GM21619 (cell line): ENCODE data around the gene ATP2A1.

Experiments
- ATAC-seq: cut with Tn5 transposase; IDR thresholded peaks from one replicate; pipeline ENCODE4 v1.9.1; 2021; ENCODE audit not compliant: unreplicated experiment

ATP2A1 gene

DNA sequence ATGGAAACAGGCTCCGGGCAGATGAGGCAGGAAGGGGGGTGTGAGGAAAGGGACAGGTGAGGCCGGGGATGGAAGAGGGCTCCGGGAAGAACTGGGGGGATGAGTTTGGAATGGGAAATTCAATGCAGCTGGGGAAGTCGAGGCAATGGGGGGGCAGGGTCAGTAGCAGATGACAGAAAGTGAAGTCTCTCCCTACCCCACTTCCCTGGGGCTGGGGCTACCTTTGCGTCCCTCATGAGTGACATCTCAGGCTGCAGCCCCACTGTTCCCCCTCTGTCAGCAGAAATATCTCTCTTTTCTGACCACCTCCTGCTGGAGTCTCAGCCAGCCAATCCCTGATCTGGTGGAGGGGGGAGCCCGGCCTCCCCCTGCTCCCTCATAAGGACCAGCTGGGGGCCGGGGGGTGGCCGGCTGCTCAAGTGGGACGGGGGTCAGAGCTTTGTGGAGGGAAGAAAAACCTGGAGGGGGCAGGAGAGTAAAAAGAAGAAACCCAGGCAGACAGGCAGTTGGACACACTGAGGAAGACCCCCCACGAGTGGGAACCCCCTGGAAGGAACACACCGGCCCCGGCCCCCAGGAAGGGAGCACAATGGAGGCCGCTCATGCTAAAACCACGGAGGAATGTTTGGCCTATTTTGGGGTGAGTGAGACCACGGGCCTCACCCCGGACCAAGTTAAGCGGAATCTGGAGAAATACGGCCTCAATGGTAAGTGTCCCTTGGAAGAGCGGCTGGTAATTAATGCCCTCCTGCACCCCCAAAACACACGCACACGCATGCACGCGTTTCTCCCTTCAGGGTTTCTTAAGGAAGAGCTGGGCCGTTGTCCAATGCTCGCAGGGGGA lies at the start of gene ATP2A1:
ATP2A1 (plus strand) TSS at position 406 of the 844 bp plus-strand sequence; CDS start at position 590, 184 bp downstream.
- no peak for ATAC-seq

DNA sequence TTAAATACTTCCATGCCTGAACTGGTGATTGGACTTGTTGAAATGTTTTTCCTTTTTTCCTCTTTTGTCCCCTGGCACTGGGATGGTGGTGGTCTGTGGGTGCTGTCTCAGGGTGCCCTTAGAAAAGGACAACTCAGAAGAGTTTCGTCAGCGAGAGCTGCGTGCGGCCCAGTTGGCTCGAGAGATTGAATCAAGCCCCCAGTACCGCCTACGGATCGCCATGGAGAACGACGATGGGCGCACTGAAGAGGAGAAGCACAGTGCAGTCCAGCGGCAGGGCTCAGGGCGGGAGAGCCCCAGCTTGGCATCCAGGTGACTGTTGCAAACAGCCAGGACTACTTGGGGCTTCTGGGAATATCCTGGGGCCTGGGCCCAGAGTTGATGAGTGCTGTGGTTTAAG lies 48.5 kb upstream of the ATP2A1 start:
- no peak for ATAC-seq

DNA sequence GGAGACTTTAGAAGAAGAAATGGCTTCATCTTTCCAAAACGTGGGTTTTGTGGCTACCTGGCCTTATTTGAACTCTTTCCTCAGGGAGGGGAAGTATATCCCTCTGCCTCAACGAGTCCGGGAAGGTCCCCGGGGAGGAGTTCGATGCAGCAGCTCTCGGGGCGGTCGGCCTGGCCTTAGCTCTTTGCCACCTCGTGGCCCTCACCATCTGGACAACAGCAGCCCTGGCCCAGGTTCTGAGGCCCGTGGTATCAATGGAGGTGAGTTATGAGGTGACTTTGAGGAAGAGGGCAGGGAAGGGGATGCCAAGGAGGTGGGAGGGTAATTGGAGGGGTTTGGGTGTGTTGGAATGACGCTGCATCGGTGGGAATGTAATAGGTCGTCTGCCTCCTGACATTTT lies 47.8 kb upstream of the ATP2A1 start:
- ATAC-seq = no peak

DNA sequence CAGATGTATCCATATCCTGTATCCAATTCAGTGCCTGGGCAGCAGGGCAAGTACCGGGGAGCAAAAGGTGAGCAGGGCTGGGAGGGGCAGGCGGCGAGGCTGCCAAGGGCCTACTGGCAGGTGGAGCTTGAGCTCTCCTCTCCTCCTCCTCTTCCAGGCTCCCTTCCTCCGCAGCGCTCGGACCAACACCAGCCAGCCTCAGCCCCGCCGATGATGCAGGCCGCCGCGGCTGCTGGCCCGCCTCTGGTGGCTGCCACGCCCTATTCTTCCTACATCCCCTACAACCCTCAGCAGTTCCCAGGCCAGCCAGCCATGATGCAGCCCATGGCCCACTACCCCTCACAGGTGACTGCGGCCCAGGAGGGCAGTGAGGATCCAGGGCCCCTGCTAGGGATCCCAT lies 43.9 kb upstream of the ATP2A1 start:
- ATAC-seq = no peak

DNA sequence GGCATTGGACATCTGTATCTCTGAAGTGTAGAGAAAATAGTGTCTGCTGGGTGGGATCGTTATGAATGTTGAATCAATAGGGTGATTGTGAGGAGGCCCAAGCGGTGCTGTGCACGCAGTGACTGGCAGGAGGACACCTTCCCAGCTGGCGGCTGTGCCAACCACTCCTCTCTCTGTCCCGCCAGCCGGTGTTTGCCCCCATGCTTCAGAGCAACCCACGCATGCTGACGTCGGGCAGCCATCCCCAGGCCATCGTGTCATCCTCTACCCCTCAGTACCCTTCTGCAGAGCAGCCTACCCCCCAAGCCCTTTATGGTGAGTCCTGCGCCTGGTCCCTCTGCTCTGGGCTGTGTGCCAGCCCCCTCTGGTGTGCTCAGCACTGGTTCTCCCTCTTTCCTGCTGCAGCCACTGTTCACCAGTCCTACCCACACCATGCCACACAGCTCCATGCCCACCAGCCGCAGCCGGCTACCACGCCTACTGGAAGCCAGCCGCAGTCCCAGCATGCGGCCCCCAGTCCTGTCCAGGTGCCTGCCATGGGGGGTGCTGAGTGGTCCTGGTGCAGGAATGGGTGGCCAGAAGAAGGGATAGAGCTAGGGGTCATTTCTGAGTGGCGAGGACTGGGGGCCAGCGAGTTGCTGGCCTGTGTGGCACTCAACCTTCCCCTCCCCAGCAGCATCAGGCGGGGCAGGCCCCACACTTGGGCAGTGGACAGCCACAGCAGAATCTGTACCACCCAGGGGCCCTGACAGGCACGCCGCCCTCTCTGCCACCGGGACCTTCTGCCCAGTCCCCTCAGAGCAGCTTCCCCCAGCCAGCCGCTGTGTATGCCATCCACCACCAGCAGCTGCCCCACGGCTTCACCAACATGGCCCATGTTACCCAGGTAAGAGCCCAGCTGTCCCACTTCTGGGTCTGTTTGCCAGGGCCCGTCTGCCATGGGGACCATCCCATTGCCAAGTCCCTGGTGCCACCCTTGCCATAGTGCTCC lies 43.1 kb upstream of the ATP2A1 start:
- no peak for ATAC-seq

DNA sequence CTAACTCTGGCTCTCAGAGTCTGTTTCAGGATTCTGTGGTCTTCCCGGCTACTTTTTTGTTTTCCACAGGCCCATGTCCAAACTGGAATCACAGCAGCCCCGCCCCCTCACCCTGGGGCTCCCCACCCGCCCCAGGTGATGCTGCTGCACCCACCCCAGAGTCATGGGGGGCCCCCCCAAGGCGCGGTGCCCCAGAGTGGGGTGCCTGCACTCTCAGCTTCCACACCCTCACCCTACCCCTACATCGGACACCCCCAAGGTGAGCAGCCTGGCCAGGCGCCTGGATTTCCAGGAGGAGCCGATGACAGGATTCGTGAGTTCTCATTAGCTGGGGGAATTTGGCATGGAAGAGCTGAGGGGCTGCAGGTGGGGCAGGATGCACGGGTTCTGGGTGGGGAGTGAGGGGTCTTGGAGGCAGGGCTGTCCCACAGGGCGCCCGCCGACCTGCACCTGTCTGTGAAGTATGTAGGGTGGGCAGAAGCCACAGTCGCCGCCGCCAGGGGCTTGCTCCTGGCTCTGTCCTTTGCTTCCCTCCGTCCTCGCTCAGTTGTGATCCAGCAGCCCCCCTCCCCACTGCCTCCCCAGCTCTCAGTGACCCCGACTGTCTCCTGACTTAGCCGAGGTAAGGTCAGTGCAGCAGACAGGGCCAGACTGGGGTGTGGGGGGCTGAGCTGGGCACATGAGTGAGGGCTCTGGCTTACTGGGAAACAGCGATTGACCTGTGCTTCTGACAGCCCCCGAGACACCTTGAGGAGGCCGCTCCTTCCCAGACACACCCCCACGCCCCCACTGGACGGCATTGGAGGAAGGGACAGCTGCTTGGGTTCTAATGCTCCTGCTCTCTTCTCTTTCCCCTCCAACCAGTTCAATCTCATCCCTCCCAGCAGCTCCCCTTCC lies 42.2 kb upstream of the ATP2A1 start:
- no peak for ATAC-seq

DNA sequence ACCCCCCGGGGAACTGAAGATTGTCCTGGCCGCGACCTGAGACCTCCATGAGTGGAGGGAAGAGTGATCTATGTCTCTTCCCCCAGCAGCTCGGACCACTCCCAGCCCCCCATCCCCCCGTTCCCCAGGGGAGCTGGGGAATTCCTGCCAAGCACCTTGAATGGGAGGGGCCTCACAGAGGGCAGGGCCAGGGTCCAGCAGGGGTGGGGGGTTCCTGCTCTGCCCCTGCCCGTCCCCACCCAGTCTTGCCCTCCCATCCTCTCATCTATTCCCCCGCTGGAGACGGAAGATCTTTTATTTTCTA lies 41.6 kb upstream of the ATP2A1 start:
- no peak for ATAC-seq

DNA sequence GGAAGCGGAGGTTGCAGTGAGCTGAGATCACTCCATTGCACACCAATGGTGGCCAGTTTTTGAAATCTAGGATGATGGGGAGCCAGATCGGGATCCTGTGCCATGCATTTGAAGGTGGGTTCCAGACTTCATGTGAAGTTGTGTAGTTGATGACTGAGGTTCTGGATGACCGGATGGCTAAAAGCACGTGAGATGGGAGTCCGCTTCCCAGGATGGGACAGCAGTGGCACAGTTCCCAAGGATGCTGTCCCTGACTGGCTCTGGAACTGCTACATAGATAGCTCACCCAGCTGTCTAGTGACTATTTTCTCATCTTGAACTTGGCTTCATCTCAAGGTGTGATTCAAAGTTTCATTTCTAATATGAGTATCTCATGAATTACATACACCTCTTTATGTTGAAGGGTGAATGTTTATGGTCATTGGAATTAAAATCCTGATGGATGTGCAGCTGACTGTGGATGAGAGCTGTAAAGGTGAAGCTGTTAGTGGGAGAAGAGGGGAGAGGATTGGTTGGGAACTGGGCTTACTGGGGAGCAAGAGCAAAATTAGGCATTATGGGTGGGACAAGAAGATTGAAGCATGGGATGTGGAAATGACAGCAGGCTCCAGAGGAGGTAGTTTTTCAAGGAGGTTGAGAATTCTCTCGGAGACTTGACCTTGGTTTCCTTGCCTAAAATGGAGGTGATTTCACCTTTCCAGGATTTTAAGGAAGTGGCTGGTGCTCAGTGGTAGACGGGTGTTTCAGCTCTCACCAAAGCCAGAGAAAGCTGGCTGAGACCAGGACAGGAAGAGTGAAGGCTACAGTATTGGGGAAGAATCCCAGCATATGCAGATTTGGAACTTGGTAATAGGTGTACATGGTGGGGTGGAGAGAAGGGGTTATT lies 40.4 kb upstream of the ATP2A1 start:
- no peak for ATAC-seq

DNA sequence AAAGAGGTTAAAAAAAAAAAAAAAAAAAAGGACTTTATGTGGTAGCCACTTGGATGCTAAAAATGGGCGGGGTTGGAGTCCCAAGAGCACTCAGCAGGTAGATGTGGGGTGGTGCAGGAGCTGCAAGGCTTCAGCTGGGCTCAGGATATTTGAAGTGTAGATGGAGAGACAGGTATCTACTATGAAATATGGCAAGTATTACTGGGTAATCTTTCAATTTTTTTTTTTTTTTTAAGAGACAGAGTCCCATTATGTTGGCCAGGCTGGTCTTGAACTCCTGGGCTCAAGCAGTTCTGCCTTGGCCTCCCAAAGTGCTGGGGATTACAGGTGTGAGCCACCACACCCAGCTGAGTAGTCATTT lies 39.8 kb upstream of the ATP2A1 start:
- ATAC-seq = no peak

DNA sequence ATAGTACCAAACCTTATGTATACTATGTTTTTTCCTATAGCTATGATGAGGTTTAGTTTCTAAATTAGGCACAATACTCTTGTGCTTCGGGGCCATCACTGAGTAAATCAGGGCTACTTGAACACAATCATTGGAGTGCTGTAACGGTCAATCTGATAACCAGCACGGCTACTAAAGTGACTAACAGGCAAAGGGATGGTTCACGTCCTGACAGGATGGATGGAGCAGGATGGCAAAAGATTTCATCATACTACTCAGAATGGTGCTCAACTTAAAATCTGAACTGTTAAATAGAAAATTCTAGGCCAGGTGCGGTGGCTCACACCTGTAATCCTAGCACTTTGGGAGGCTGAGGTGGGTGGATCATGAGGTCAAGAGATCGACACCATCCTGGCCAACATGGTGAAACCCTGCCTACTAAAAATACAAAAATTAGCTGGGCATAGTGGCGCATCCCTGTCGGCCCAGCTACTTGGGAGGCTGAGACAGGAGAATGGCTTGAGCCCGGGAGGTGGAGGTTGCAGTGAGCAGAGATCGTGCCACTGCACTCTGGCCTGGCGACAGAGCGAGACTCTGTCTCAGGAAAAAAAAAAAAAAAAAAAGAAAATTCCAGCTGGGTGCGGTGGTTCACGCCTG lies 39.2 kb upstream of the ATP2A1 start:
- no peak for ATAC-seq

DNA sequence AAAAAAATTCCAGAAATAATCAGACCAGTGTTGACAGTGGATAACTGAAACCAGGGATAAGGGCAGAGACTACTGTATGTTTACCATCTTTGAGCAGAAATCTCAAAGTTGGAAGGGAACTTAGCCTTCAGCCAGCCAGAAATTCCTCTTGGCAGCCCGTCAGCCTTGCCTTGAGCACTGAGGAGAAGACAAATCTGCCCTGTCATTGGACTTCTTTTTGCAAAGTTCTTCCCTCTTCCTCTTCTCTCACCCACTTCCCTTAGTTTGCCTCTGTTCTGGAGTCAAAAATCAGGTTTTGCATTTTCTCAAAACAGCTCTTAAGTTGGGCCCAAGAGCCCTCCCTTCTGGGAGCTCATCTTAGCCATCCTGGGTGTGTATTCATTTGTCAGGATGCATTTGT lies 38.4 kb upstream of the ATP2A1 start:
- no peak for ATAC-seq

DNA sequence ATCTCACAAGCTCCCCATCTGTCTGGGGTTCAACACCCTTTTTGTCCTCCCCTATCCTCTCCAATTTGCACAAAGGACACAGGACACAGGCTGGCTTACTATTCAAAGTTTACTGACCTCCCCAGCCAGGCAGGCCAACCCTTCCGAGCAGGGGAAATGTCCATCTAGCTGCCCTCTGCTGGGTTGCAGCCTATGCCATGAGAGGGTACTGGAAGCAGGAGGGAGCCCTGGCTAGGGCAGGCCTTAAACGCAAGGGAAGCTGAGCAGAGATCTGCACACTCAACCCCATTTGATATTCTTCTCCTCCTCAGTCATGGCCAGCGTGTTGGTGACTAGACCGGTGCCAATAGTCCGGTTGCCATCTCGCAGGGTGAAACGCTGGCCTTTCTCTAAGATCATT lies 35.6 kb upstream of the ATP2A1 start:
- no peak for ATAC-seq

DNA sequence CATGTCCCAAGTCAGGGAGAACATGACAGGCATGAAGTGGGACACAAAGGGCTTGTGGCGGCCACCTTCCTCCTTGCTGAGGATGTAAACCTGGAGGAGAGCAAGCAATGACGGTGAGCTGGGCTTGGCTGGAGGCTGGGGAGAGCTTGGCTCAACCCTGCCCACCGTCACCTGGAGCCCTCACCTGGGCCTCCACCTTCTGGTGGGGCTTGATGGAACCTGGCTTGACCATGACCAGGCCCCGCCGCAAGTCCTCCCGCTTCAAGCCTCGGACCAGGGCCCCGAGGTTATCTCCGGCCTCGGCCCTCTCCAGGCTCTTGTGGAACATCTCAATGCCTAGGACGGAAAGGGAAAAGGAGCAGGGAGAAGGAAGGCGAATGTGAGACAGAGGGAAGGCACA lies 34.5 kb upstream of the ATP2A1 start:
- no peak for ATAC-seq

DNA sequence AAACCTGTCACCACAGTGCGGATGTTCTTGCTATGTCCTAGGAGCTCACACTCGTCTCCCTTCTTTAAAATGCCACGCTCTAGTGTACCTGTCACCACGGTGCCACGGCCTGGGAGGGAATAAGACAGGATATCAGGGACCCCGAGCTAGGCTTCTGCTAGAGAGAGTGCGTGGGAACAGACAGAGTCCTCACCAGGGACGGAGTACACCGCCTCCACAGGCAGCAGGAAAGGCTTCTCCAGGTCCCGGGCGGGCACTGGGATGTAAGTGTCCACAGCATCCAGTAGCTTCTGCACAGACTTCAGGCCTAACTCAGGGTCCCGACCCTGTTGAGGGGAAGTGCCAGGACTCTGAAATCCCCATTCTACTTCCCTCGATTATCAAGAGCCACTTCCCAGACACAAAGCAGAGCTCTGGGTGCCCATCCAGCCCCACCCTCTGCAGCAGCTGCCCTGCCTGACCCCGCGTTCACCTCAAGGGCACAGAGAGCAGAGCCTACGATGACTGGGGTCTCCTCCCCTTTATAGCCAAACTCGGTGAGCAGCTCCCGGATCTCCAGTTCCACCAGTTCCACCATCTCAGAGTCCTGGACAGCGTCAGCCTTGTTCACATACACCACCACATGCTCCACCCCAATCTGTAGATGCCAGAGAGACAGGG lies 33.9 kb upstream of the ATP2A1 start:
- no peak for ATAC-seq

DNA sequence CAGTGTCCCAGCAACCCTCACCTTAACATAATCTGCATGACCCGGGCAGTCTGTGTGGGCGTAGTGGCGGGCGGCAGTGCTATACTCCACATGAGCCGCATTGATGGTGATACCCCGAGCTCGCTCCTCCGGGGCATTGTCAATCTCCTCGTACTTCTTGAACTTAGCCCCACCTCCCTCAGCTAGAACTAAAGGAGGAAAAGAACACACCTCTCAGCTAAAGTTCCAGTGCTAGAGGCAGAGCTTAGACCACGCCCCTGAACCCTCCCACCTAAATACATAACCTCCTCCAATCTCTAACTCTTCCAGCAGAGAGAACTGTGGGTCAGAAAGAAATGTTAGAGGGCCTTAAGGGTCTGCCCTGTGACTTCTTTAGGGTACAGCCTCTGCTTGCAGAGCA lies 33.0 kb upstream of the ATP2A1 start:
- ATAC-seq = no peak

DNA sequence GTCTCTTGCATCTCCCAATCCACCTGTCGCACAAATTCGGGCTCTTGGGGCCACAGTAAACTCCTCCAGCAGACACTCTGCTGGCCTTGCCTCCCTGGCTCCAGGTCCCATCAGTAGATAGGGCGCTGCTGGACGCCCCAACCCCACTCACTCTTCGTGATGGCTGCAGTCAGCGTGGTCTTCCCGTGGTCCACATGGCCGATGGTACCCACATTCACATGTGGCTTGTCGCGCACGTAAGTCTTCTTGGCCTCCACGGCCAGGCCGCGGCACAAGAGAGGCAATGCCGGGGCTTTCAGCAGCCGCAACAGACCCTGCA lies 32.6 kb upstream of the ATP2A1 start:
- no peak for ATAC-seq

DNA sequence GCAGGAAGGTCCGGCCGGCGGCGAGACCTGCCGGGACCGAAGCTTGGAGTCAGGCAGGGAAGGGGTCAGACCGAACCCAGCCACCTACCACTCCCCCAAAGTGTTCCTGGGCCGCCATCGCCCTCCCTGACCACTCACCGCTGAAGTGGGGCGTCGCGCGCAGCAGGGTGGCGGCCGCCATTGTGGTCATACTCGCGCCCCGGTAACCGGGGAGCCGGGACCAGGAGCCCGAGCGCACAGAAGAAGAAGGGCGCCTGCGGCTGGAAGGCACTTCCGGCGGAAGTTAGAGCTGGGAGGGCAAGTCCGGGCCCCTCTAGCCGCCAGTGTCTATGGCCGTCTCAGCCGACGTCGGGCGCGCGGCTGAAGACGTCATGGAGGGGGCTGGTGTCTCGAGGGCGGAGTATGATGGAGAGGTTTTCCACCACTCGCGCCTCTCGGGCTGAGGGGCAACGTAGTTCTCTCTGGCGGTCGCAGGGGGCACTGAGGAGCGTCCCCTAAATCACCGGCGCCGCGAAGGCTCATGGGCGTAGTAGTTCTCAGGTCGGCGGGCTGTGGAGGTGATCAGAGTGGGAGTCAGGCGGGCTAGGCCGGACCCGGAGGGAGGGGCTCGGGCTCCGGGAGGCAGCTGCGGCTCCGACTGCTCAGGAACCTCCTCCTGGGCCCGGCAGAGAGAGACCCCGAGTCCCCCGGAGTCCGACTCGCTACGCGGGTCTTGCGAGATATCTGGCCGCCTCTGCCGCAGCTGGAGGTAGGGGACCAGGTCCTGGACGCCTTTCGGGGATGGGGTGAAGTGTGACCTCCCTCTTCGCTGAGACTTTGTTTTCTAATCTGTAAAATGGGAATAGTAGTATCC lies 32.0 kb upstream of the ATP2A1 start, which contains the start of gene TUFM:
TUFM (minus strand) TSS at position 269 of the 853 bp plus-strand sequence; CDS start at position 190, 79 bp downstream.
- peak; percentile 91 for ATAC-seq

DNA sequence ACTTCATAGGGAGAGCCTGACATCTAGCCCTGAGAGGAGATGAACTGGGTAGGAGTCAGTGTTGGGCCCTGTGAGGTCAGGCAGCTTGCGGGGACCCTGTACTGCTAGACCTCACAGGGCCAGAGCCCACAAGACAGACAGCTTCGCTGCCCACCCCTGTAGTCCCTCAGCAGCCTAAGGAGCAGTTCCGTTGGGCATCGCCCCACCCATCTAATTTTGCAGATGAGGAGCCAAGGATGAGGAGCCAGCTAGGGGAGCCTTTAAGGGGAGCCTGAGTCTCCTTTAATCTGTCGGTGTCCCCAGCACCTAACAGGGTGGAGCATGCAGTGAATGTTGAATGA lies 31.4 kb upstream of the ATP2A1 start:
- ATAC-seq = peak; percentile 4
